D721Med (cell line): ENCODE measurements around the gene LACTBL1.

Source experiments
- DNase-seq: peaks from one replicate; pipeline ENCODE4 v3.0.0; 2011; ENCODE audit warnings: low spot score; ENCODE audit not compliant: insufficient read length
- FAIRE-seq: peaks from 2 replicates; lab custom pipeline; 2011; peaks lifted over from hg19 to GRCh38; lab: Jason Lieb, UNC
- TF ChIP-seq, protein P1 (sequence below): IDR thresholded peaks from 2 replicates; pipeline ENCODE4 v1.5.1; 2012; ENCODE audit warnings: mild to moderate bottlenecking, control low read depth; ENCODE audit not compliant: insufficient read depth; ENCODE audit errors: missing control alignments

Gene LACTBL1

DNA sequence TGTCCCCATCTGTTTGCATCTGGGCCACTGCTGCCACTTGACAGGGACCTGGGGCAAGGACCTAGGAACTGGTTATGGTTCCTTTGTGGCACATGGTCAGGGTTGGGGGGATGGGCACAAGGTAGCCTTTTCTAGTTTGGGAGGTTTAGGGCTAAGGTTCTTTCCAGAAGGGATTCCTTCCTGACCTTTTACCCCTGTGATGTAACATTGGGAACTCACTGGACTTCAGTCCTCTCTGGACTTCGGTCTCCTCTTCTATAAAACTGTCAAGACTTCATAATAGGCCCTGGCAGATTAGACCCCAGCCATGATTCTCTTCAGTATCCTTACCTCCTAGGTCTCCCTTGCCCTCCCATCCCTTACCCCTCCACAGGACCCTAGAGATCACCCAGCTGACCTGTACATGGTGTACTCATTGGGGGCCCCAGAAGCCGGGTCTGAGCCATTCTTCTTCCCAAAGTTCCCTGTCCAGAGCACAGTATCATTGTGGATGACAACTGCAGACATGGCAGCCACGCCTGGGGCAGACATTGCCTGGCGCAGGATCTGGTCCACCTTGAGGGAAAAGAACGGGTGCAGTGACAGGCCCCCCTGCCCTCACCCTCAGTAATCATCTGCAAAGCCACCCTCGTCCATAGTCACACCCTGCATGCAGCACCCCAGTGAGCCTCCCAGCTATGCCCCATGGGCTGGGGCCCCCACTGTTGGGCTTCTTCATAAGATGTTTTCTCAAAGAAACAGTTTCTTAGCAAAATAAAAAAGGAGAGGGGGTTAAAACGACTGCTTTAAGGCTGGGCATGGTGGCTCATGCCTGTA is 12.9 kb downstream of the LACTBL1 start:
- TF ChIP-seq, protein P1, sequence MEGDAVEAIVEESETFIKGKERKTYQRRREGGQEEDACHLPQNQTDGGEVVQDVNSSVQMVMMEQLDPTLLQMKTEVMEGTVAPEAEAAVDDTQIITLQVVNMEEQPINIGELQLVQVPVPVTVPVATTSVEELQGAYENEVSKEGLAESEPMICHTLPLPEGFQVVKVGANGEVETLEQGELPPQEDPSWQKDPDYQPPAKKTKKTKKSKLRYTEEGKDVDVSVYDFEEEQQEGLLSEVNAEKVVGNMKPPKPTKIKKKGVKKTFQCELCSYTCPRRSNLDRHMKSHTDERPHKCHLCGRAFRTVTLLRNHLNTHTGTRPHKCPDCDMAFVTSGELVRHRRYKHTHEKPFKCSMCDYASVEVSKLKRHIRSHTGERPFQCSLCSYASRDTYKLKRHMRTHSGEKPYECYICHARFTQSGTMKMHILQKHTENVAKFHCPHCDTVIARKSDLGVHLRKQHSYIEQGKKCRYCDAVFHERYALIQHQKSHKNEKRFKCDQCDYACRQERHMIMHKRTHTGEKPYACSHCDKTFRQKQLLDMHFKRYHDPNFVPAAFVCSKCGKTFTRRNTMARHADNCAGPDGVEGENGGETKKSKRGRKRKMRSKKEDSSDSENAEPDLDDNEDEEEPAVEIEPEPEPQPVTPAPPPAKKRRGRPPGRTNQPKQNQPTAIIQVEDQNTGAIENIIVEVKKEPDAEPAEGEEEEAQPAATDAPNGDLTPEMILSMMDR: no peak
- DNase-seq (no peak), FAIRE-seq (no peak)

DNA sequence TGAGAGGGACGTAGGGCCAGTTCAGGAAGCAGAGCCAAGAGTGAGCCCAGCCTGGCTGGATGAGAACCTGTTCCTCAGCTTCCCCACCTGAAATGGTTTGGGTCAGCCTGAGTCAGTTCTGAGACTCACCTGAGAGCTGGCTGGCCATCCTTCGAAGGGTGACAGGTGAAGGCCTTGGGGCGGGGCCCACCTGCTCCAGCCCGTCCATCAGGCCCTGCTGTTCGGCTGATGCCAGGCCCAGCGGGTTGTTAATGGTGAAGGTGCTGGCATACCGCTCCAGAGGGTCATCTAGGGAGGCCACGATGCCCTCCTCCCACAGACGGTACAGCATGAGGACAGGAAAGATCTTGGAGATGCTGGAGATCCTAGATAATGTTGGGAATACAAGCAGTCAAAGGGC is 14.1 kb downstream of the LACTBL1 start:
- TF ChIP-seq, protein P1: no peak
- DNase-seq: no peak
- FAIRE-seq: no peak

DNA sequence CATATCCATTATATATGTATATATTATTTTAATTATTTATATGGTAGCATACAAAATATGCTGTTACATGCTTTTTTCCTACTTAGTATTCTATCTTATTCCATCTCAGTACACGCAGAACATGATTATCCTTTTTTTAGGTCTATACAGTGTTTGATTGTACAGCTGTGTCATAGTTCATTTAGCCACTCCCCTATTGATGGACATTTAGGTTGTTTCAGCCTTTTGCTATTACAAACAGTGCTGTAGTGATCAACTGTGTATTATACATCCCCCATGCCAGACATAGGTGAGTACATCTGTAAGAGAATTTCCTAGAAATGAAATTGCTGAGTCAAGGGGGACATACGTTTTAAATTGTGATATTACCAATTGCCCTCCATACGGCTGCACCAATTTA is 15.6 kb downstream of the LACTBL1 start:
- TF ChIP-seq, protein P1: no peak
- no peak for DNase-seq
- FAIRE-seq: no peak

DNA sequence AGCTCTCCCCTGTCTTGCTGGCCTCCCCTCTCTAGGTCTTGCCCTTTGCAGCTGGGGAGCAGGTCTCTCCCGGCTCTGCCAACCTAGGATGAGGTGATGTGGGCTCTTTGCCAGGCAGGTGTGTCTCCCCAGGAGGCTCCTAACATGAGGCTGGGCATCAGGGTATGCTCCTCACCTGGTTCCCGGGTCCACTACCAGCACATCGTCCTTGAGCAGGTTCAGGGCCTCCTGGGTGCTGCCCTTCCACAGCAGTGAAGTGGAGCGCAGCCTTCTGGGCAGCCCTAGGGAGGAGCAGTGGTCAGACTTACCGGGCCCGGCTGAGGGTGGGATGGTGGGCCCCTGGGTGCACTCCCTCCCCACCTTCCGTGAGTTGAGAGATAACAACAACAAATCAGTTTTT is 17.5 kb downstream of the LACTBL1 start:
- DNase-seq (no peak), FAIRE-seq (no peak)
- TF ChIP-seq, protein P1: no peak

DNA sequence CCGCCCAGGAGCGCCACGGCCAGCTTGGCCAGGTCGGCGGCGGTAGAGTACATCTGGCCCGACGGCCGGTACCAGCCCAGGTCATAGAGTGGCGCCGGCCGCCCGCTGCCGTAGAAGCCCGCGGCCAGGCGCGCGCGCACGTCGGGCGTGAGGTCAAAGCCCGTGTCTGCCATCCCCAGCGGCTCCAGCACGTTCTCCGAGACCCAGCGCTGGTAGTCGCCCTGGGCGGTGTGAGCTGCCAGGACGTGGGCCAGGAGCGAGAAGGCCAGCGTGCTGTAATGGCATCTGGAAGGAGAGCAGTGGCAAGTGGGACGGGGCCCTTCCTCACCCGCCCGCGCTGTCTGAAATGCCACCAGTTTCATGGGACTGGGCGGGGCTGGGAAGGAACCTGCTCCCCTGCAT is 18.9 kb downstream of the LACTBL1 start:
- TF ChIP-seq, protein P1: no peak
- FAIRE-seq (no peak), DNase-seq (no peak)

DNA sequence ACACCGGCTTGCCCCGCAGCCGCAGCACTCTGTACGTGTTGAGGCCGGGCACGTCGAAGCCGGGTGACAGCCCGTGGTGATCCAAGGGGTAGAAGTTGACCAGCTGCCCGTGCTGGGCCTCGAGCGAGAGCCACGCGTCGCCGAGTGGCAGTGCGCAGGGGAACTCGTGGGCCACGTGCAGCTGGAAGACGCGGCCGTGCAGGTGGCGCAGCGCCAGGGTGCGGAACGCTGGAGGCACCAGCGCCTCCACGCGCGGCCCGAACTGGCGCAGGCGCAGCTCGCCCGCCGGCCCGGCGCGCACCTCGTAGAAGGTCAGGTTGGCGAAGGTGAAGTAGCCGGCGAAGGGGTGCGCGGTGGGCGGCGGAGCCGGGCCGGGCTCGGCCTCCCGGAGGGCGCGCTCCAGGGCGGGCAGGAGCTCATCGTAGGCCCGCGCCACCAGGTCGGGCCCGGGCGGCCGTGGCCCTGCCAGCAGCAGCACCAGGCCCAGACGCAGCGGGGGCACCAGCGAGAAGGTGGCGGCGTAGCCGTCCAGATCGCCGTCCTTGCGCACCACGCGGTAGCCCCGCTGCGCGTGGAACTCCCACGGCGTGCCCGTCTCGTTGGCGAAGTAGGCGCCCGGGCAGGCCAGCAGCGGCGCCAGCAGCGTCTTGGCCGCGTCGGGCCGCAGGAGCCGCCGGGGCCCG is 19.5 kb downstream of the LACTBL1 start:
- no peak for FAIRE-seq
- TF ChIP-seq, protein P1: no peak
- no peak for DNase-seq

DNA sequence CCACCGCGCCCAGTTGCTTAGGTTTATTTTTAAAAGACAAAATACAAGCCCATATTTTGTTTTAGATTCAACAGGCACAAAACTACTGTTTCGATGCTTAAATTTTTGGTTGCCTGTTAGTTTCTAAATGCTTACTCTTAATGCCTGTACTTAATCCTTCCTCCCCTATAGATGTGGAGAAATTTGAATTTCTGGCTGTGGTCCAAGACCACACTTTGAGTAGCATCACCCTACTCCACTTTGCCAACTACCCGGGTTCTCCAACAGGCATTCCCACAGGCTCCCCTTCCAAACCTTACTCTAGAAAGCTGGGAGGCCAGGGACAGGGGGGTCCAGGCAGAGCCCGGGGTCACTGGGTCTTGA is 20.0 kb downstream of the LACTBL1 start:
- TF ChIP-seq, protein P1: no peak
- no peak for FAIRE-seq
- no peak for DNase-seq
